NCI-H748 treated with DMSO at 0.1 percent for 48 hours (cell line): ENCODE measurements around the gene PIK3AP1.
"Not testable (repeated sequence)": the region's sequence is repeated elsewhere in the genome, so short reads cannot be mapped to it uniquely, and the experiment has no call there.

Experiments used
- DNase-seq: peaks from one replicate; lab custom pipeline; 2025; lab: John Stamatoyannopoulos, UW

PIK3AP1 gene

DNA sequence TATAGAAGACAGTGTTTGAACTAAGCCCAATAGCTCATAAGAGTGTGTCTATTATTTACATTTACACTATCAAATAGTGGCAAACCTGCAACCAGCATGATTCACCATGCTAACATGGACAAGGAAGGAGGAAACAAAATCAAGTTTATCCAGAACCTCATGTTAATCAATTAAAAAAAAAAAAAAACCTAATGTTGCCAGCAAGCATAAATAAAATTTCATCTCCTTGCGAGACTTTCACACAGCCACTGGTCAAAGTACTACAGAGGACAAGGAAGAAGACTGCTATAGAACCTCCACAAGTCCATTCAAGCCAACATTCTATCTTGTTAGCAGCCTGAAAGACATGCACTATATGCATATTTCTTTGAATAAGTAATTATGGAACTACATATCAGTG lies 143.2 kb downstream of the PIK3AP1 start:
- DNase-seq: no peak

DNA sequence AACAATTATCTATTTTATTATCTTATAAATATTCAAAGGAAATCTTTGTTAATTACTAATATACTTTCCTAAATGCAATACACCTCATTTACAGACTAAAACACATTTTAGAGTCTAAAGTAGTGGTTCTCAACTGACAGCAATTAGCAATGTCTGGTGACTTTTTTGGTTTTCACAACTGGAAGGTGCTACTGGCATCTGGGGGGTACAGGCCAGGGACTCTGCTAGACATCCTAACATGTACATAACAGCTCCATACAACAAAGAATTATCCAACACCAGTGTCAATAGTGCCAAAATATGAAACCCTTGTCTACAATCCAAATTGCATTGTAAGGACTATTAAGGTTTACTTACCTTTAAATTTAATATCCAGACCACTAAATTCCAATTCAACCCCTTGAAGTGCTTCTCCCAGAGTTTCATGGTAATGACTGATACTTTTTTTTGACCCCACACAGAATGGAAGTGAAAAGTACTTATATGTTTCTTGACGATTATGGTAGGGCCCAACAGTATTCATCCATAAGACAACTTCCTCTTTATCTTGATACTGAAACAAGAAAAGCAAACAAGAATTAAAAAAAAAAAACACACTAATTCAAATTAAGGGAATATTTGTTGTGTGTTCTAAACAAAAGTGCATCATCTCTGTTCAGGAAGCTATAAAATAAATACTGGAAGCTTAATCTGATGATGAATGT lies 143.9 kb downstream of the PIK3AP1 start:
- no peak for DNase-seq

DNA sequence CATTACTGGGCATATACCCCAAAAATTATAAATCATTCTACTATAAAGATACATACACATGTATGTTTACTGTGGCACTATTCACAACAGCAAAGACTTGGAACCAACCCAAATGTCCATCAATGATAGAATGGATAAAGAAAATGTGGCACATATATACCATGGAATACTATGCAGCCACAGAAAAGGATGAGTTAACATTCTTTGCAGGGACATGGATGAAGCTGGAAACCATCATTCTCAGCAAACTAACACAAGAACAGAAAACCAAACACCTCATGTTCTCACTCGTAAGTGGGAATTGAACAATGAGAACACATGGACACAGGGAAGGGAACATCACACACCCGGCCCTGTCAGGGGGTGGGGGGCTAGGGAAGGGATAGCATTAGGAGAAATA lies 145.8 kb downstream of the PIK3AP1 start:
- DNase-seq: not testable (repeated sequence)

- no peak for DNase-seq
Observed at GRCh38 chr10:96573036-96573435, 147.3 kb downstream of the PIK3AP1 start.

- no peak for DNase-seq
Observed at GRCh38 chr10:96570983-96571964, 149.0 kb downstream of the PIK3AP1 start.

GRCh38 chr10:96570511-96570910 lies 149.8 kb downstream of the PIK3AP1 start:
- no peak for DNase-seq

DNA sequence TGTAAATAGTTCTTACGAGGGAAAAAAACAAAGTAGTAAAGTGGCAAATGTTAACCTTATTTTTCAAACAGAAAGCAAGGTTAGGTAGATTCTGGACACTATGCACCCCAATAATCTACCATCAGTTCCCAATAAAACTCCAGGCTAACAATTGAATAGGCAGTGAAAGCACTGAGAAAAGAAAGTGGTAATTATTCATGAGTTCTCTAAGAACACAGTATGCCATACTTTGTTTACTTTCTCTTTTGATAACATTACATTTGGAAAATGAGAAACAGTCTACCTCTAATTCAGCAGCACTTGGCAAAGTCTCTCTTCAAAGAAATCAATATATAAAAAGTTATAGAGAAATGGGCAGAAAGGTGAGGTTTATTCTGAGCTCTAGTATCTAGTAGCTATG lies 151.9 kb downstream of the PIK3AP1 start:
- no peak for DNase-seq

DNA sequence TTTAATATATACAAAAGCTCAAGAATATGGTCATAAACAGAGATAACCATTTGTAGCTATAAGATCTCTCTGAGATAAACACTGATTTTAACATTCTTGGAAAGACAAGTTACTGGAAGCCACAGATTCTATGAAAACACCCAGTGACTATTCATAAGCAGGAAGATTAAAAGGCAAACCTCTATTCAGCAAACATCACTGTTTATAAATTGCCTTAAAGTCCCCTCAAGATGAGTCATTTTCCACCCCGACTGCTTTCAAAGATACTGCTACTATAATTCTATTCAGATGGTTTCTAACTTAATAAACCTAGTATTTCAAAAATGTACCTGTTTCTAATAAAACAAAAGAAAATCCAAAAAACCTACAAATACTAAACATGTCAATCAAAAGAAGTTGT lies 154.5 kb downstream of the PIK3AP1 start:
- DNase-seq: no peak

GRCh38 chr10:96560966-96561887 lies 159.1 kb downstream of the PIK3AP1 start:
- no peak for DNase-seq

- DNase-seq: no peak
Observed at GRCh38 chr10:96560489-96560888, 159.8 kb downstream of the PIK3AP1 start.

- no peak for DNase-seq
Observed at GRCh38 chr10:96556003-96556402, 164.3 kb downstream of the PIK3AP1 start.

GRCh38 chr10:96555330-96555729 lies 165.0 kb downstream of the PIK3AP1 start:
- DNase-seq: no peak

GRCh38 chr10:96548589-96548988 lies 171.7 kb downstream of the PIK3AP1 start:
- DNase-seq: no peak

GRCh38 chr10:96545558-96545957 lies 174.8 kb downstream of the PIK3AP1 start:
- not testable (repeated sequence) for DNase-seq
